HEK293 (cell line): ENCODE measurements around the gene CRY1.
A peak's percentile ranks its signal among the peaks of the same experiment; 100 is the strongest.
"Not testable (repeated sequence)": the region's sequence is repeated elsewhere in the genome, so short reads cannot be mapped to it uniquely, and the experiment has no call there.

Experiments used
- CTCF ChIA-PET: fragments of 350-600 bp; formaldehyde crosslinking; extraction: SDS; loops from one replicate; lab custom pipeline; 2021; ENCODE audit warnings: antibody characterized with exemption; lab: Yijun Ruan, JAX
- POLR2A ChIA-PET: fragments of 300-600 bp; formaldehyde crosslinking; extraction: SDS; loops from one replicate; lab custom pipeline; 2020; ENCODE audit warnings: antibody characterized with exemption, inconsistent platforms; lab: Yijun Ruan, JAX
- H3K27ac ChIP-seq: fragments of 200-500 bp; sonication (Bioruptor generic); 2 replicates; pipeline ENCODE4 v1.5.1; 2014; ENCODE audit warnings: low read depth, low read length, control low read depth, inconsistent platforms; ENCODE audit errors: extremely low read depth
- H3K36me3 ChIP-seq, 2 experiments: fragments of 200-500 bp in 1 of 2; sonication (Bioruptor generic) in 1 of 2; 1 replicate in 1 of 2; 2 replicates in 1 of 2; pipeline ENCODE4 v1.5.1; 2014 to 2017; ENCODE audit warnings: inconsistent platforms in 2 of 2, low read length in 2 of 2; ENCODE audit not compliant: control insufficient read depth in 2 of 2, insufficient read depth in 1 of 2
- H3K4me1 ChIP-seq: fragments of 200-500 bp; sonication (Bioruptor generic); 2 replicates; pipeline ENCODE4 v1.5.1; 2014; ENCODE audit warnings: mild to moderate bottlenecking, low read length, inconsistent platforms; ENCODE audit not compliant: control insufficient read depth, insufficient read depth
- H3K4me3 ChIP-seq: 2 replicates; pipeline ENCODE4 v1.5.1; 2011; ENCODE audit warnings: low read depth, mild to moderate bottlenecking, control low read depth, low read length, moderate library complexity
- H3K9me3 ChIP-seq: fragments of 200-500 bp; sonication (Bioruptor generic); 2 replicates; pipeline ENCODE4 v1.5.1; 2014; ENCODE audit warnings: low read depth, low read length, inconsistent platforms; ENCODE audit not compliant: control insufficient read depth, insufficient read depth
- INSM2 ChIP-seq: fragments of 450-650 bp; formaldehyde crosslinking; IDR thresholded peaks from 2 replicates; pipeline ENCODE4 v1.5.1; 2016; ENCODE audit warnings: missing biosample characterization, missing genetic modification characterization
- RBAK ChIP-seq: fragments of 450-650 bp; formaldehyde crosslinking; IDR thresholded peaks from 2 replicates; pipeline ENCODE4 v1.5.1; 2016; ENCODE audit warnings: missing biosample characterization, missing genetic modification characterization
- REPIN1 ChIP-seq: fragments of 450-650 bp; formaldehyde crosslinking; IDR thresholded peaks from 2 replicates; pipeline ENCODE4 v1.5.1; 2017; ENCODE audit warnings: missing biosample characterization, missing genetic modification characterization, low read depth
- REST ChIP-seq: fragments of 450-650 bp; formaldehyde crosslinking; IDR thresholded peaks from 2 replicates; pipeline ENCODE4 v1.5.1; 2016; ENCODE audit warnings: missing biosample characterization, missing genetic modification characterization
- ZBTB8A ChIP-seq: fragments of 450-650 bp; formaldehyde crosslinking; IDR thresholded peaks from 2 replicates; pipeline ENCODE4 v1.5.1; 2016; ENCODE audit warnings: missing biosample characterization, missing genetic modification characterization
- ZNF112 ChIP-seq: fragments of 450-650 bp; formaldehyde crosslinking; IDR thresholded peaks from 2 replicates; pipeline ENCODE4 v1.5.0; 2017; ENCODE audit warnings: missing biosample characterization, missing genetic modification characterization
- ZNF146 ChIP-seq: fragments of 450-650 bp; formaldehyde crosslinking; IDR thresholded peaks from 2 replicates; pipeline ENCODE4 v1.5.1; 2016; ENCODE audit warnings: missing biosample characterization, missing genetic modification characterization
- ZNF155 ChIP-seq: fragments of 450-650 bp; formaldehyde crosslinking; IDR thresholded peaks from 2 replicates; pipeline ENCODE4 v1.5.1; 2016; ENCODE audit warnings: missing biosample characterization, missing genetic modification characterization
- ZNF211 ChIP-seq: fragments of 450-650 bp; formaldehyde crosslinking; IDR thresholded peaks from 2 replicates; pipeline ENCODE4 v1.5.1; 2016; ENCODE audit warnings: low read depth, missing biosample characterization, missing genetic modification characterization
- ZNF302 ChIP-seq: fragments of 450-650 bp; formaldehyde crosslinking; IDR thresholded peaks from 2 replicates; pipeline ENCODE4 v1.5.1; 2016; ENCODE audit warnings: missing biosample characterization, missing genetic modification characterization, low read depth
- ZNF416 ChIP-seq: fragments of 450-650 bp; formaldehyde crosslinking; IDR thresholded peaks from 2 replicates; pipeline ENCODE4 v1.5.1; 2016; ENCODE audit warnings: missing biosample characterization, missing genetic modification characterization
- ZNF560 ChIP-seq: fragments of 450-650 bp; formaldehyde crosslinking; IDR thresholded peaks from 2 replicates; pipeline ENCODE4 v1.5.1; 2017; ENCODE audit warnings: missing biosample characterization, missing genetic modification characterization, borderline replicate concordance
- ZNF768 ChIP-seq: fragments of 450-650 bp; formaldehyde crosslinking; IDR thresholded peaks from 2 replicates; pipeline ENCODE4 v1.5.1; 2018; ENCODE audit warnings: missing biosample characterization, mild to moderate bottlenecking, missing genetic modification characterization
- ZNF776 ChIP-seq: fragments of 450-650 bp; formaldehyde crosslinking; IDR thresholded peaks from 2 replicates; pipeline ENCODE4 v1.5.0; 2017; ENCODE audit warnings: missing biosample characterization, missing genetic modification characterization, borderline replicate concordance
- ZNF785 ChIP-seq: fragments of 450-650 bp; formaldehyde crosslinking; IDR thresholded peaks from 2 replicates; pipeline ENCODE4 v1.5.1; 2016; ENCODE audit warnings: missing biosample characterization, missing genetic modification characterization
- TF ChIP-seq, protein P1 (sequence below): fragments of 450-650 bp; formaldehyde crosslinking; IDR thresholded peaks from 2 replicates; pipeline ENCODE4 v1.5.1; 2016; ENCODE audit warnings: missing biosample characterization, missing genetic modification characterization, low read depth
- TF ChIP-seq, protein P2 (sequence below): fragments of 450-650 bp; formaldehyde crosslinking; IDR thresholded peaks from 2 replicates; pipeline ENCODE4 v1.5.1; 2016; ENCODE audit warnings: missing biosample characterization, missing genetic modification characterization

Gene CRY1

GRCh38 chr12:106997916-106998315 is 95.4 kb downstream of the CRY1 start:
- POLR2A ChIA-PET, result interaction anchor here (0.8 kb wide), 1 partner anchor 11 kb away, joined by 3 read pairs; the partner anchor contains the start of gene MTERF2
- Histone ChIP-seq H3K9me3 (no peaks in the 10 kb centered on the region), H3K36me3 (peaks cover 4 to 37% of the 10 kb centered on the region in 2 experiments)
- TF ChIP-seq ZNF211 (tag by site-specific recombination) (no peak), ZNF776 (tag by site-specific recombination) (no peak), REST (tag by site-specific recombination) (no peak), ZNF155 (no peak), ZNF416 (tag by site-specific recombination) (no peak), RBAK (tag by site-specific recombination) (no peak), INSM2 (no peak), ZNF112 (tag by site-specific recombination) (no peak), ZNF768 (tag by site-specific recombination) (no peak), ZBTB8A (tag by site-specific recombination) (no peak), ZNF785 (no peak), ZNF302 (tag by site-specific recombination) (no peak), ZNF560 (no peak), REPIN1 (tag by site-specific recombination) (no peak)
- TF ChIP-seq, protein P1, sequence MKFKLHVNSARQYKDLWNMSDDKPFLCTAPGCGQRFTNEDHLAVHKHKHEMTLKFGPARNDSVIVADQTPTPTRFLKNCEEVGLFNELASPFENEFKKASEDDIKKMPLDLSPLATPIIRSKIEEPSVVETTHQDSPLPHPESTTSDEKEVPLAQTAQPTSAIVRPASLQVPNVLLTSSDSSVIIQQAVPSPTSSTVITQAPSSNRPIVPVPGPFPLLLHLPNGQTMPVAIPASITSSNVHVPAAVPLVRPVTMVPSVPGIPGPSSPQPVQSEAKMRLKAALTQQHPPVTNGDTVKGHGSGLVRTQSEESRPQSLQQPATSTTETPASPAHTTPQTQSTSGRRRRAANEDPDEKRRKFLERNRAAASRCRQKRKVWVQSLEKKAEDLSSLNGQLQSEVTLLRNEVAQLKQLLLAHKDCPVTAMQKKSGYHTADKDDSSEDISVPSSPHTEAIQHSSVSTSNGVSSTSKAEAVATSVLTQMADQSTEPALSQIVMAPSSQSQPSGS (tag by site-specific recombination), result no peak
- TF ChIP-seq, all 188 proteins: peak for 0
- no peak overlapping the region for H3K4me3 ChIP-seq
- CTCF ChIA-PET, result no interaction called here
- no peak overlapping the region for H3K27ac ChIP-seq
- no peaks in the 10 kb centered on the region for H3K4me1 ChIP-seq

DNA sequence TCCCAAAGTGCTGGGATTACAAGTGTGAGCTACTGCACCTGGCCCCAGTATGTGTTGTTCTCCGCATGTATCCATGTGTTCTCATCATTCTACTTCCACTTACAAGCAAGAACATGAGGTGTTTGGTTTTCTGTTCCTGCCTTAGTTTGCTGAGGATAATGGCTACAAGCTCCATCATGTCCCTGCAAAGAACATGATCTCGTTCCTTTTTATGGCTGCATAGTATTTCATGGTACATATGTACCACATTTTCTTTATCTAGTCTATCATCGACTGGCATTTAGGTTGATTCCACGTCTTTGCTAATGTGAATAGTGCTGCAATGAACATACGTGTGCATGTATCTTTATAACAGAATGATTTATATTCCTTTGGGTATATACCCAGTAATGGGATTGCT is 97.2 kb downstream of the CRY1 start:
- CTCF ChIA-PET, POLR2A ChIA-PET, H3K27ac ChIP-seq, H3K4me3 ChIP-seq, H3K9me3 ChIP-seq, H3K4me1 ChIP-seq: not testable (repeated sequence)
- H3K36me3 ChIP-seq, result peaks cover 4 to 30% of the 10 kb centered on the region in 2 experiments
- TF ChIP-seq, protein P2, sequence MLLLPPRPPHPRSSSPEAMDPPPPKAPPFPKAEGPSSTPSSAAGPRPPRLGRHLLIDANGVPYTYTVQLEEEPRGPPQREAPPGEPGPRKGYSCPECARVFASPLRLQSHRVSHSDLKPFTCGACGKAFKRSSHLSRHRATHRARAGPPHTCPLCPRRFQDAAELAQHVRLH, result peak; percentile 34; the same call in 1 of the 2 replicates
- peak; percentile 87 for TF ChIP-seq ZNF146 (tag by site-specific recombination)
